Thyroid gland (tissue), 4 donors: Measurements from ENCODE around the gene NAPB. TPM values are rescaled to one million over a fixed set of nuclear protein-coding genes. Genes with fewer than 3 reads are reported as not detected.
A peak's percentile ranks its signal among the peaks of the same experiment; 100 is the strongest.

Experiments
- DNase-seq, 2 donors: peaks; one replicate each; pipeline ENCODE4 v3.0.0-alpha.2; 2019
- H3K27ac ChIP-seq, 3 donors: fragments of 200-600 bp; sonication (generic); 1 replicate in 2 of 3; 2 replicates in 1 of 3; pipeline ENCODE4 v1.5.1; 2016 to 2019; ENCODE audit warnings: mild to moderate bottlenecking in 1 of 3, moderate library complexity in 1 of 3
- H3K27me3 ChIP-seq: fragments of 200-600 bp; sonication (generic); one replicate; pipeline ENCODE4 v1.5.1; 2019
- H3K36me3 ChIP-seq, 2 donors: fragments of 200-600 bp; sonication (generic); one replicate each; pipeline ENCODE4 v1.5.1; 2016 to 2019
- H3K4me1 ChIP-seq, 2 donors: fragments of 200-600 bp; sonication (generic); one replicate each; pipeline ENCODE4 v1.5.1; 2017 to 2019
- H3K4me3 ChIP-seq, 3 donors: fragments of 200-600 bp; sonication (generic); replicated peaks in 1 of 3; 1 replicate in 2 of 3; 2 replicates in 1 of 3; pipeline ENCODE4 v1.5.1; 2016; ENCODE audit warnings: mild to moderate bottlenecking in 1 of 3
- H3K9me3 ChIP-seq: fragments of 200-600 bp; sonication (generic); one replicate; pipeline ENCODE4 v1.5.1; 2017
- CTCF ChIP-seq, 6 experiments: fragments of 200-600 bp in 3 of 6; fragments of 450-650 bp in 3 of 6; sonication (generic) in 3 of 6; IDR thresholded peaks; one replicate each; pipeline ENCODE4 v1.5.1; 2016 to 2019; ENCODE audit warnings: antibody characterized with exemption in 6 of 6, mild to moderate bottlenecking in 2 of 6, inconsistent platforms in 1 of 6, moderate library complexity in 1 of 6
- POLR2A ChIP-seq, 2 donors: fragments of 450-650 bp; IDR thresholded peaks; one replicate each; pipeline ENCODE4 v1.6.1; 2017; ENCODE audit warnings: antibody characterized with exemption in 2 of 2, mild to moderate bottlenecking in 2 of 2, moderate library complexity in 1 of 2
- WGBS, 2 donors: methylation state at CpG; one replicate each; pipeline ENCODE4 v1.1.5; 2017; 5-methylcytosine and 5-hydroxymethylcytosine counted together
- intact Hi-C: fragments of 100-400 bp; cut with DNase I; formaldehyde crosslinking; loops from one replicate; pipeline ENCODE4 v1.15.1; 2023
- total RNA-seq, 4 donors: library from RNA; depleted of rRNA; stranded (reverse); fragments of >200 nt; gene quantifications; one replicate each; pipeline ENCODE4 v1.2.3, GENCODE V29; 2016

NAPB gene
- total RNA-seq, 4 donors from 2014 or later = 22.7 to 32.1 (median 26.9) TPM

- DNase-seq = no peak
- Histone ChIP-seq H3K4me3 (no peak overlapping the region), H3K27me3 (no peaks in the 10 kb centered on the region), H3K27ac (no peak overlapping the region), H3K9me3 (no peaks in the 10 kb centered on the region), H3K4me1 (peaks cover 8 to 12% of the 10 kb centered on the region in 2 donors), H3K36me3 (no peaks in the 10 kb centered on the region)
- no peak for TF ChIP-seq CTCF (IDR thresholded peaks at IDR 0.05)
- no peak for TF ChIP-seq POLR2A (IDR thresholded peaks at IDR 0.05)
- 94 to 96% methylated on average over 3 of the region's 3 CpGs for WGBS, 2 donors
- intact Hi-C loops = no loop called here
These were observed 7.3 kb downstream of the NAPB start for GRCh38 chr20:23413862-23414422.

- no peaks in the 10 kb centered on the region for H3K9me3 ChIP-seq
- H3K4me3 ChIP-seq = no peak overlapping the region
- intact Hi-C loops = no loop called here
- WGBS, 2 donors = 23 to 36% methylated on average over 1 of the region's 1 CpG
- DNase-seq = peak in 1 of 2 donors; percentile 26
- H3K27me3 ChIP-seq = no peaks in the 10 kb centered on the region
- peaks cover 8 to 12% of the 10 kb centered on the region in 2 donors for H3K4me1 ChIP-seq
- no peaks in the 10 kb centered on the region for H3K36me3 ChIP-seq
- no peak overlapping the region for H3K27ac ChIP-seq
- no peak for TF ChIP-seq POLR2A (IDR thresholded peaks at IDR 0.05)
- no peak for TF ChIP-seq CTCF (IDR thresholded peaks at IDR 0.05)
These were observed 9.3 kb downstream of the NAPB start for GRCh38 chr20:23412026-23412425.

GRCh38 chr20:23410916-23411695 lies 10.2 kb downstream of the NAPB start:
- Histone ChIP-seq H3K27me3 (no peaks in the 10 kb centered on the region), H3K9me3 (no peaks in the 10 kb centered on the region), H3K4me3 (no peak overlapping the region), H3K27ac (no peak overlapping the region), H3K4me1 (peaks cover 8 to 12% of the 10 kb centered on the region in 2 donors), H3K36me3 (no peaks in the 10 kb centered on the region)
- WGBS, 2 donors = 78 to 88% methylated on average over 3 of the region's 3 CpGs
- TF ChIP-seq POLR2A (IDR thresholded peaks at IDR 0.05) = no peak
- TF ChIP-seq CTCF (IDR thresholded peaks at IDR 0.05) = no peak
- intact Hi-C loops = no loop called here
- no peak for DNase-seq

- H3K27me3 ChIP-seq = no peaks in the 10 kb centered on the region
- H3K36me3 ChIP-seq = no peaks in the 10 kb centered on the region
- intact Hi-C loops = no loop called here
- H3K9me3 ChIP-seq = no peaks in the 10 kb centered on the region
- H3K4me1 ChIP-seq = peaks cover 8 to 12% of the 10 kb centered on the region in 2 donors
- DNase-seq = no peak
- H3K27ac ChIP-seq = no peak overlapping the region
- TF ChIP-seq POLR2A (IDR thresholded peaks at IDR 0.05) (no peak), CTCF (IDR thresholded peaks at IDR 0.05) (no peak)
- H3K4me3 ChIP-seq = no peak overlapping the region
- WGBS, 2 donors = 84 to 92% methylated on average over 3 of the region's 3 CpGs
These were observed 11.5 kb downstream of the NAPB start for GRCh38 chr20:23409800-23410199.

- intact Hi-C loops = no loop called here
- WGBS, 2 donors = 95 to 97% methylated on average over 2 of the region's 2 CpGs
- H3K9me3 ChIP-seq = no peaks in the 10 kb centered on the region
- H3K27me3 ChIP-seq = no peaks in the 10 kb centered on the region
- peaks cover 8 to 12% of the 10 kb centered on the region in 2 donors for H3K4me1 ChIP-seq
- no peak overlapping the region for H3K4me3 ChIP-seq
- DNase-seq = no peak
- TF ChIP-seq CTCF (IDR thresholded peaks at IDR 0.05) (no peak), POLR2A (IDR thresholded peaks at IDR 0.05) (no peak)
- no peaks in the 10 kb centered on the region for H3K36me3 ChIP-seq
- no peak overlapping the region for H3K27ac ChIP-seq
These were observed 12.3 kb downstream of the NAPB start for GRCh38 chr20:23408957-23409356.
